Loucy (cell line): ENCODE data around the gene SIM2.

Experiments
- H2AFZ ChIP-seq: fragments of 200-600 bp; sonication (generic); 2 replicates; pipeline ENCODE4 v1.6.0; 2016; ENCODE audit warnings: antibody characterized with exemption, mild to moderate bottlenecking, low read length, moderate library complexity
- H3F3A ChIP-seq: fragments of 200-600 bp; 2 replicates; pipeline ENCODE4 v1.6.0; 2016; ENCODE audit warnings: antibody characterized with exemption, low read depth, mild to moderate bottlenecking
- H3K27me3 ChIP-seq: fragments of 200-600 bp; sonication (generic); 2 replicates; pipeline ENCODE4 v1.6.1; 2014; ENCODE audit warnings: low read length, mild to moderate bottlenecking; ENCODE audit not compliant: insufficient read depth, poor library complexity, severe bottlenecking
- H3K36me3 ChIP-seq: fragments of 200-600 bp; sonication (generic); 2 replicates; pipeline ENCODE4 v1.6.1; 2016; ENCODE audit warnings: low read length; ENCODE audit not compliant: insufficient read depth
- H3K4me1 ChIP-seq: fragments of 200-600 bp; sonication (generic); 2 replicates; pipeline ENCODE4 v1.5.1; 2014; ENCODE audit warnings: low read length, mild to moderate bottlenecking; ENCODE audit not compliant: insufficient read depth, poor library complexity, severe bottlenecking
- H3K4me2 ChIP-seq: fragments of 200-600 bp; sonication (generic); 2 replicates; pipeline ENCODE4 v1.6.0; 2014; ENCODE audit warnings: antibody characterized with exemption, low read length, low read depth, mild to moderate bottlenecking; ENCODE audit not compliant: poor library complexity, severe bottlenecking
- H3K4me3 ChIP-seq: fragments of 200-600 bp; sonication (generic); 2 replicates; pipeline ENCODE4 v1.5.1; 2014; ENCODE audit warnings: low read length, mild to moderate bottlenecking, mixed read lengths; ENCODE audit not compliant: poor library complexity, severe bottlenecking
- H3K79me2 ChIP-seq: fragments of 200-600 bp; sonication (generic); 2 replicates; pipeline ENCODE4 v1.6.1; 2014; ENCODE audit warnings: low read length; ENCODE audit not compliant: insufficient read depth
- H3K9ac ChIP-seq: fragments of 200-600 bp; sonication (generic); 2 replicates; pipeline ENCODE4 v1.6.0; 2014; ENCODE audit warnings: mild to moderate bottlenecking, low read depth, low read length, moderate library complexity; ENCODE audit not compliant: poor library complexity, severe bottlenecking
- H3K9me2 ChIP-seq: fragments of 200-600 bp; sonication (generic); replicated peaks from 2 replicates; pipeline ENCODE4 v1.6.1; 2016; ENCODE audit warnings: low read depth, low read length, mixed read lengths
- H3K9me3 ChIP-seq: fragments of 200-600 bp; sonication (generic); 2 replicates; pipeline ENCODE4 v1.6.1; 2014; ENCODE audit warnings: mild to moderate bottlenecking, antibody characterized with exemption, low read length, low read depth; ENCODE audit not compliant: insufficient read depth
- H4K20me1 ChIP-seq: fragments of 200-600 bp; sonication (generic); 2 replicates; pipeline ENCODE4 v1.6.0; 2014; ENCODE audit warnings: antibody characterized with exemption, low read length, mild to moderate bottlenecking; ENCODE audit not compliant: insufficient read depth, poor library complexity, severe bottlenecking
- EZH2phosphoT487 ChIP-seq: fragments of 200-600 bp; IDR thresholded peaks from 2 replicates; pipeline ENCODE4 v1.6.1; 2018; ENCODE audit warnings: antibody characterized with exemption, mild to moderate bottlenecking, moderate library complexity, borderline replicate concordance
- TF ChIP-seq, protein P1 (sequence below): fragments of 200-600 bp; sonication (generic); conservative IDR thresholded peaks from 2 replicates; pipeline ENCODE4 v1.5.1; 2014; ENCODE audit warnings: mild to moderate bottlenecking, antibody characterized with exemption, low read length

Gene SIM2

DNA sequence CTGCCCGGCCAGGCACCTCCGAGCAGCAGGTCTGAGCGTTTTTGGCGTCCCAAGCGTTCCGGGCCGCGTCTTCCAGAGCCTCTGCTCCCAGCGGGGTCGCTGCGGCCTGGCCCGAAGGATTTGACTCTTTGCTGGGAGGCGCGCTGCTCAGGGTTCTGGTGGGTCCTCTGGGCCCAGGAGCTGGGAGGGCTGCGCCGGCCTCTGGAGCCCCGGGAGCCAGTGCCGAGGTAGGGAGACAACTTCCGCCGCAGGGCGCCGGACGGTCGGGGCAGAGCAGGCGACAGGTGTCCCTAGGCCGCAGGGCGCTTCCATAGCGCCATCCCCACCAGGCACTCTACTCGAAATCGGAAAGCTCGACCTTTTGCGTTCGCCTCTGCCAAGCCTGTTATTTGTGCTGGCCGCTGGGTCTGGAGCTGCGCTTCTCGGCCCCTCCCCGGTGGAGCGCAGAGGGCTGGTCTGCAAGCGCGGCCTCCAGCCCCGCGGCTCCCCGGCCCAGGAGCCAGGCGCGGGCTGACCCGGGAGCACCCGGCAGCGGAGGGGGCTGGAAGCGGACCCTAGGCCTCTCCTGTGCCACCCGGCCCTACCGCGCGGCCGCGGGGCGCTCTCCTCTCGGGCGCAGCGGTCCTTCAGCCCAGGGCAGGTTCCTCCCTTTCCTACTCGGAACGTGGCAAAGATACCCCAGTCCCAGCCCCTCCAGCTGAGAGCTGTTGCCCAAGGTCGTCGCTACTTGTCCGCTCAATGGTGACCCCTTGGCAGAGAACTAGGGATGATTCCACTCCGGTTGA lies 2.2 kb downstream of the SIM2 start:
- Histone ChIP-seq H3K9me2 (no peaks in the 10 kb centered on the region), H3K36me3 (no peaks in the 10 kb centered on the region), H3K4me1 (peaks cover 10% of the 10 kb centered on the region), H3K9ac (no peak overlapping the region), H3F3A (no peaks in the 10 kb centered on the region), H4K20me1 (no peaks in the 10 kb centered on the region), H3K9me3 (no peaks in the 10 kb centered on the region), H2AFZ (no peak overlapping the region), H3K79me2 (no peaks in the 10 kb centered on the region), H3K27me3 (no peaks in the 10 kb centered on the region), H3K4me2 (no peak overlapping the region), H3K4me3 (no peak overlapping the region)
- TF ChIP-seq, protein P1, sequence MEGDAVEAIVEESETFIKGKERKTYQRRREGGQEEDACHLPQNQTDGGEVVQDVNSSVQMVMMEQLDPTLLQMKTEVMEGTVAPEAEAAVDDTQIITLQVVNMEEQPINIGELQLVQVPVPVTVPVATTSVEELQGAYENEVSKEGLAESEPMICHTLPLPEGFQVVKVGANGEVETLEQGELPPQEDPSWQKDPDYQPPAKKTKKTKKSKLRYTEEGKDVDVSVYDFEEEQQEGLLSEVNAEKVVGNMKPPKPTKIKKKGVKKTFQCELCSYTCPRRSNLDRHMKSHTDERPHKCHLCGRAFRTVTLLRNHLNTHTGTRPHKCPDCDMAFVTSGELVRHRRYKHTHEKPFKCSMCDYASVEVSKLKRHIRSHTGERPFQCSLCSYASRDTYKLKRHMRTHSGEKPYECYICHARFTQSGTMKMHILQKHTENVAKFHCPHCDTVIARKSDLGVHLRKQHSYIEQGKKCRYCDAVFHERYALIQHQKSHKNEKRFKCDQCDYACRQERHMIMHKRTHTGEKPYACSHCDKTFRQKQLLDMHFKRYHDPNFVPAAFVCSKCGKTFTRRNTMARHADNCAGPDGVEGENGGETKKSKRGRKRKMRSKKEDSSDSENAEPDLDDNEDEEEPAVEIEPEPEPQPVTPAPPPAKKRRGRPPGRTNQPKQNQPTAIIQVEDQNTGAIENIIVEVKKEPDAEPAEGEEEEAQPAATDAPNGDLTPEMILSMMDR: no peak
- no peak for TF ChIP-seq EZH2phosphoT487

DNA sequence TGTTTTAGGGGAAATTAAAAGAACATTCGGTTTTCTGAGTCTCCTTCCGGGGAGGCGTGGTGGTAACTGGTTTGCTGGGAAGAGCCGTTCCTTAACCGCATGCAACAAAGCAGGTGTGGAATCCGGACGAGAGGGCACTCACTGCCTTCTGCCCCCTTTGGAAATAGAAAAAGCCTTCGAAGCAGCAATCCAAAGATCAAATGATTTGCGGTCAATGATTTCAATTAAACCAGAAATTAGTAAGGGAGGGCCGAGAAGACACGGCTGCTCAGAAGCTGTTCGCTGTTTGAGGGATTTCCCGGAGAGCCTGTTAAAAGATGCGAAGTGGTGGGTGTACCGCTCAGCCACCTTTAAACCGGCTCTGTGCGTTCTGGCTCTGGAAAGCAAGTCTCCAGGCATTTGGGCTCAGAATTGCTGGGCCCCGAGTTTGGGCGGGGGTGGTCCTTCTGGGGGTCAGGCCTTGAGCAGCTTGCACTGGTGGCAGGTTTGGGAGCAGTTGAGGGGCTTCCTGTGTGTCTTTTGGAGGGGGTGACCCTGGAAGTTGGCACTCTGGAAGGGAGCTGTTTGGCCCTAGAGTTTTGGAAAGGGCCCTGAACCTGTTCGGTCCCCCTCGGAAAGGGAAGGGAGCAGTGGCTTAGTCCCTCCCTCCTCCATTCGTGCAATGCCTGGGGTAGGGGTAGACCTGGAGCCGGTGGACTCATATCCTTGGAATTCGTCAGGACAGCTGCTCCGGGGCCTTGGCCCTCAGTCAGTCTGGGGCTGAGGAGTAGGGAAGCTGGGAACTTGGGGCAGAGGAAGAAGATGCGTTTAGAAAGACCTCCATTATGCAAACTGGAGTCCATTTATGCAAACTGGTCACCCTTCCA lies 3.1 kb downstream of the SIM2 start:
- Histone ChIP-seq H3K36me3 (no peaks in the 10 kb centered on the region), H3K9ac (no peak overlapping the region), H3K79me2 (no peaks in the 10 kb centered on the region), H3K4me3 (no peak overlapping the region), H3F3A (no peaks in the 10 kb centered on the region), H2AFZ (no peak overlapping the region), H3K4me2 (no peak overlapping the region), H3K4me1 (peaks cover 18% of the 10 kb centered on the region), H3K9me2 (no peaks in the 10 kb centered on the region), H3K9me3 (no peaks in the 10 kb centered on the region), H3K27me3 (no peaks in the 10 kb centered on the region), H4K20me1 (no peaks in the 10 kb centered on the region)
- TF ChIP-seq EZH2phosphoT487: no peak
- TF ChIP-seq, protein P1: no peak

DNA sequence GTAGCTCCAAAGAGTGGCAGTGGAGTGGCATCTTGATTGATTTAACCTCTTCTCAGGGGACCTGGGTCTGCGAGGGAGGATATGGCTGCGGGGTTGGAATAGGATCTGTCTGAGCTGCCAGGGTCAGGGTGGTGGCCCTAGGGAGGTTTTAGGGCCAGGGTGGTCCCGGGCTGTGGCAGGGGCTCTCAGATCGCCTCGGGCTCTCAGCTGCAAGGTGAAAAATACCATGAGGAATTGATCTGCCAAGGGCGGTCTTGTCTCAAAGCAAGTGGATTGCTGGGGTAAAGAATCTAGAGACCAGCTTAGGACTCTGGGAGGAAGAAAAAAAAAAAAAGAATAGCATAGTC lies 3.7 kb downstream of the SIM2 start:
- Histone ChIP-seq H3K27me3 (no peaks in the 10 kb centered on the region), H3K4me3 (no peak overlapping the region), H3K4me2 (no peak overlapping the region), H3K4me1 (peaks cover 20% of the 10 kb centered on the region), H3K79me2 (no peaks in the 10 kb centered on the region), H3K9me3 (no peaks in the 10 kb centered on the region), H4K20me1 (no peaks in the 10 kb centered on the region), H3K9me2 (no peaks in the 10 kb centered on the region), H3F3A (no peaks in the 10 kb centered on the region), H3K36me3 (no peaks in the 10 kb centered on the region), H3K9ac (no peak overlapping the region), H2AFZ (no peak overlapping the region)
- no peak for TF ChIP-seq EZH2phosphoT487
- TF ChIP-seq, protein P1: no peak
